Gastrocnemius medialis (tissue), 4 donors: ENCODE measurements around the gene TAC4. TPM values are rescaled to one million over a fixed set of nuclear protein-coding genes. Genes with fewer than 3 reads are reported as not detected.

Experiments used
- ATAC-seq, 2 donors: fragments of 150-250 bp; one replicate each; pipeline ENCODE4 v1.9.1; 2016
- DNase-seq, 2 donors: peaks; one replicate each; pipeline ENCODE4 v3.0.0-alpha.2; 2019
- H3K27ac ChIP-seq, 4 donors: fragments of 200-600 bp; sonication (generic); 1 replicate in 1 of 4; 2 replicates in 3 of 4; pipeline ENCODE4 v1.5.1; 2016 to 2018; ENCODE audit warnings: mild to moderate bottlenecking in 2 of 4, moderate library complexity in 1 of 4
- H3K27me3 ChIP-seq, 3 donors: fragments of 200-600 bp; sonication (generic) in 2 of 3; 1 replicate in 1 of 3; 2 replicates in 2 of 3; pipeline versions ENCODE4 v1.5.1 to v1.6.0; 2016 to 2019; ENCODE audit warnings: mild to moderate bottlenecking in 1 of 3, moderate library complexity in 1 of 3
- H3K36me3 ChIP-seq, 2 donors: fragments of 200-600 bp; sonication (generic) in 1 of 2; one replicate each; pipeline ENCODE4 v1.5.1; 2017 to 2018
- H3K4me1 ChIP-seq, 2 donors: fragments of 200-600 bp; sonication (generic) in 1 of 2; one replicate each; pipeline ENCODE4 v1.5.1; 2016 to 2017; ENCODE audit warnings: mild to moderate bottlenecking in 2 of 2
- H3K4me3 ChIP-seq, 4 donors: fragments of 200-600 bp; sonication (generic) in 3 of 4; 1 replicate in 1 of 4; 2 replicates in 3 of 4; pipeline ENCODE4 v1.5.1; 2016 to 2019; ENCODE audit warnings: mild to moderate bottlenecking in 2 of 4
- H3K9me3 ChIP-seq, 3 donors: fragments of 200-600 bp; sonication (generic) in 2 of 3; 1 replicate in 1 of 3; 2 replicates in 2 of 3; pipeline ENCODE4 v1.5.1; 2016 to 2019
- POLR2A ChIP-seq, 2 donors: fragments of 450-650 bp; IDR thresholded peaks; one replicate each; pipeline ENCODE4 v1.6.1; 2017; ENCODE audit warnings: antibody characterized with exemption in 2 of 2, mild to moderate bottlenecking in 2 of 2, moderate library complexity in 2 of 2
- in situ Hi-C, 4 donors: fragments of 200-750 bp; cut with MboI; loops; one replicate each; pipeline versions ENCODE4 v1.15.0 to v1.8.0; 2017; ENCODE audit warnings: low sequenced_read_pairs in 4 of 4
- intact Hi-C: fragments of 100-400 bp; cut with DNase I; formaldehyde crosslinking; loops from one replicate; pipeline ENCODE4 v1.15.1; 2023; ENCODE audit warnings: low total_unique reads
- total RNA-seq, 4 donors: library from RNA; depleted of rRNA; stranded (reverse); fragments of >200 nt; gene quantifications; one replicate each; pipeline versions ENCODE4 v1.1.0 to v1.2.3, GENCODE V29; 2016
- TF ChIP-seq, protein P1 (sequence below), 5 experiments: fragments of 450-650 bp in 3 of 5; fragments of 200-600 bp in 2 of 5; sonication (generic) in 2 of 5; IDR thresholded peaks in 4 of 5; conservative IDR thresholded peaks in 1 of 5; 1 replicate in 4 of 5; 2 replicates in 1 of 5; pipeline ENCODE4 v1.5.1; 2016 to 2019; ENCODE audit warnings: antibody characterized with exemption in 5 of 5, mild to moderate bottlenecking in 3 of 5, moderate library complexity in 3 of 5

TAC4 gene
- total RNA-seq, 4 donors from 2014 or later: not detected

DNA sequence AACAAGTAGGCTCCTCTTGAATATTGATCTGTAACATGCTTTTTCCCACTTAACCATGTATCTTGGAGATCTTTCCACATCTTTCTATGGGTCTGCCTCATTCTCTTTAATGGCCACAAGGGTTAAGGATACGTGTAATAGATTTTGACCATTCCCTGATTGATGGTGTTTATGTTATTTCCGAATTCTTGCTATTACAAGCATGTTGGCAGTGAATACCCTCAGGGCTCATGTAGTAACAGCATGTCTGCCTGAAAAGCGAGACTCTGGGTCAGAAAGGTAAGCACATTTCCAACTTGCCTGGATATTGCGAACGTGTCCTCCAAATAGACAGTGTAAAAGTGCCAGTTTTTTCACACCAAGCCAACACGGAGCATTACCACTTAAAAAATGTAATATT is 5.0 kb downstream of the TAC4 start:
- in situ Hi-C loops: loop anchor here in 2 of 4 donors (10.0 kb wide), 2 partner anchors 268 to 278 kb away; partner anchors contain the start of gene NXPH3 (in 1 of the 2)
- H3K27ac ChIP-seq: no peak overlapping the region
- no peak for ATAC-seq

DNA sequence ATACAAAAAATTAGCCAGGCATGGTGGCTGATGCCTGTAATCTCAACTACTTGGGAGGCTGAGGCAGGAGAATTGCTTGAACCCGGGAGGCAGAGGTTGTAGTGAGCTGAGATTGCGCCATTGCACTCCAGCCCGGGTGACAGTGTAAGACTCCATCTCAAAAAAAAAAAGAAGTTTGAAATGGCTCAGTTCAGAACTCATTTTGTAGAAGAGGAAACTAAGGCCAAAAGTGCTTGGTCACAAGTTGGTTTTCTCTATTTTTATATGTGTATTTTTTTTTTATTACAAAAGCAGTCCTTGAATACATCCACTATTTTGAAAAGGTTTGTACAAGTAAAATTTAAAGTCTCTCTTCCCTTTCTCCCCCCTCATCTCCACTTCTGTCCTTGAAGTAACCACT is 5.5 kb downstream of the TAC4 start:
- ATAC-seq (no peak), DNase-seq (no peak)
- intact Hi-C loops: no loop called here
- Histone ChIP-seq H3K9me3 (no peaks in the 10 kb centered on the region), H3K27me3 (no peaks in the 10 kb centered on the region), H3K27ac (no peak overlapping the region), H3K36me3 (no peaks in the 10 kb centered on the region), H3K4me3 (no peak overlapping the region), H3K4me1 (peaks cover 19 to 21% of the 10 kb centered on the region in 2 donors)
- in situ Hi-C loops: loop anchor here in 2 of 4 donors (10.0 kb wide), 2 partner anchors 268 to 278 kb away; partner anchors contain the start of gene NXPH3 (in 1 of the 2)
- no peak for TF ChIP-seq POLR2A (IDR thresholded peaks at IDR 0.05)
- TF ChIP-seq, protein P1, sequence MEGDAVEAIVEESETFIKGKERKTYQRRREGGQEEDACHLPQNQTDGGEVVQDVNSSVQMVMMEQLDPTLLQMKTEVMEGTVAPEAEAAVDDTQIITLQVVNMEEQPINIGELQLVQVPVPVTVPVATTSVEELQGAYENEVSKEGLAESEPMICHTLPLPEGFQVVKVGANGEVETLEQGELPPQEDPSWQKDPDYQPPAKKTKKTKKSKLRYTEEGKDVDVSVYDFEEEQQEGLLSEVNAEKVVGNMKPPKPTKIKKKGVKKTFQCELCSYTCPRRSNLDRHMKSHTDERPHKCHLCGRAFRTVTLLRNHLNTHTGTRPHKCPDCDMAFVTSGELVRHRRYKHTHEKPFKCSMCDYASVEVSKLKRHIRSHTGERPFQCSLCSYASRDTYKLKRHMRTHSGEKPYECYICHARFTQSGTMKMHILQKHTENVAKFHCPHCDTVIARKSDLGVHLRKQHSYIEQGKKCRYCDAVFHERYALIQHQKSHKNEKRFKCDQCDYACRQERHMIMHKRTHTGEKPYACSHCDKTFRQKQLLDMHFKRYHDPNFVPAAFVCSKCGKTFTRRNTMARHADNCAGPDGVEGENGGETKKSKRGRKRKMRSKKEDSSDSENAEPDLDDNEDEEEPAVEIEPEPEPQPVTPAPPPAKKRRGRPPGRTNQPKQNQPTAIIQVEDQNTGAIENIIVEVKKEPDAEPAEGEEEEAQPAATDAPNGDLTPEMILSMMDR (IDR thresholded peaks at IDR 0.05 in 4 of 5, conservative IDR thresholded peaks at IDR 0.05 in 1 of 5): no peak

More for the DNA sequence above, 5.0 kb downstream of the TAC4 start:
- H3K27me3 ChIP-seq: no peaks in the 10 kb centered on the region
- no peak overlapping the region for H3K4me3 ChIP-seq
- H3K9me3 ChIP-seq: no peaks in the 10 kb centered on the region
- DNase-seq: no peak
- intact Hi-C loops: no loop called here
- TF ChIP-seq, protein P1 (IDR thresholded peaks at IDR 0.05 in 4 of 5, conservative IDR thresholded peaks at IDR 0.05 in 1 of 5): no peak
- TF ChIP-seq POLR2A (IDR thresholded peaks at IDR 0.05): no peak
- no peaks in the 10 kb centered on the region for H3K36me3 ChIP-seq
- H3K4me1 ChIP-seq: peaks cover 19 to 21% of the 10 kb centered on the region in 2 donors

DNA sequence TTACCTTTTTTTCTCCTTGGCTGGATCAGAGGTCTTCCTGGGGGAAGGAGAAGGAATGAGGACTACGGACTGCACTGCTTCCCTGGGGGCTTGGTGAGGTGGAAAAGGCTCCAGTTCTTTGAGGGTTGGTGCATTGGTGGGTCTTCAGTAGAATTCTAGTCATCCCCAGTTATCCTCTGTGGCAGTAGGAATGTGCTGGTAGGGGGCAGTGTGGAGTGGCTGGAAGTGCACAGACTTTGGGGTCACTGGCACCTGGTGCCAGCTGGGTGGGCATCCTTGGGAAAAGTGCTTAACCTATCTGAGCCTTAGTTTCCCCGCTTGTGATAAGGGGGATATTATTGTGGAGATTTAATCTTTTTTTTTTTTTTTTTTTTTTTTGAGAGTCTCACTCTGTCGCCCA is 6.3 kb downstream of the TAC4 start:
- no peaks in the 10 kb centered on the region for H3K27me3 ChIP-seq
- intact Hi-C loops (no loop called here), in situ Hi-C loops (loop anchor here in 2 of 4 donors (10.0 kb wide), 2 partner anchors 267 to 277 kb away; partner anchors contain the start of gene NXPH3 (in 1 of the 2))
- no peaks in the 10 kb centered on the region for H3K36me3 ChIP-seq
- no peak overlapping the region for H3K4me3 ChIP-seq
- H3K27ac ChIP-seq: no peak overlapping the region
- no peak for TF ChIP-seq POLR2A (IDR thresholded peaks at IDR 0.05)
- TF ChIP-seq, protein P1 (IDR thresholded peaks at IDR 0.05 in 4 of 5, conservative IDR thresholded peaks at IDR 0.05 in 1 of 5): no peak
- no peaks in the 10 kb centered on the region for H3K9me3 ChIP-seq
- no peak for ATAC-seq
- no peak for DNase-seq
- peaks cover 21 to 25% of the 10 kb centered on the region in 2 donors for H3K4me1 ChIP-seq

DNA sequence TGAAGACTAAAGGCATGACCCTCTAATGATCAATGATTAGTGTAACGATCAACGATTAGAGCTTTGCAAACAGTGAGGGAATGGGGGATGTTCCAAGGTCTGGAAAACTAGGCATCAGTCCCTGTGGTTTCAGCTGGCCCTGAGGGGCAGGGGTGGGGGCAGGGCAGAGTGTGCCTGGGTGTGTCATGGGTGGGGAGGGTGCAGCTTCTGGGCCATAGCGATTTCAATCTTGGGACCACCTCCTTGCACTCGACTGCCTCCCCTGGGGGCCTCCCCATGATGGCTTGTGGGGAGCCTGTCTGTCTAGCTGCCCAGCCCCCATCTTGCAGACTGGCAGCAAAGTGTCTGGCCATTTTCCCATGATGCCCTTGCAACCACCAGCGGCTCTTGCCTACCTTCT is 8.4 kb downstream of the TAC4 start:
- H3K4me3 ChIP-seq: no peak overlapping the region
- no peaks in the 10 kb centered on the region for H3K9me3 ChIP-seq
- H3K4me1 ChIP-seq: peaks cover 21 to 28% of the 10 kb centered on the region in 2 donors
- intact Hi-C loops: no loop called here
- ATAC-seq: no peak
- in situ Hi-C loops: no loop called here
- H3K27me3 ChIP-seq: no peaks in the 10 kb centered on the region
- no peak for TF ChIP-seq POLR2A (IDR thresholded peaks at IDR 0.05)
- TF ChIP-seq, protein P1 (IDR thresholded peaks at IDR 0.05 in 4 of 5, conservative IDR thresholded peaks at IDR 0.05 in 1 of 5): no peak
- H3K36me3 ChIP-seq: no peaks in the 10 kb centered on the region
- no peak overlapping the region for H3K27ac ChIP-seq
- no peak for DNase-seq
